WERI-Rb-1 (cell line): ENCODE results near the gene GP5.

Source experiments
- DNase-seq: peaks from one replicate; pipeline ENCODE4 v3.0.0-alpha.2; 2020
- H3K27ac ChIP-seq: fragments of 250-450 bp; sonication (Bioruptor Pico); 2 replicates; pipeline ENCODE4 v1.5.1; 2020; ENCODE audit warnings: mild to moderate bottlenecking, moderate library complexity
- H3K27me3 ChIP-seq: fragments of 250-450 bp; sonication (Bioruptor Pico); 2 replicates; pipeline ENCODE4 v1.5.1; 2021; ENCODE audit warnings: mild to moderate bottlenecking, low read depth, moderate library complexity; ENCODE audit not compliant: insufficient read depth, severe bottlenecking
- H3K36me3 ChIP-seq: fragments of 250-450 bp; sonication (Bioruptor Pico); 2 replicates; pipeline ENCODE4 v1.5.1; 2020; ENCODE audit warnings: mild to moderate bottlenecking, moderate library complexity
- H3K4me3 ChIP-seq: 2 replicates; pipeline ENCODE4 v1.5.1; 2011; ENCODE audit warnings: low read depth, mild to moderate bottlenecking, control low read depth, low read length
- H3K9me3 ChIP-seq: fragments of 250-450 bp; sonication (Bioruptor Pico); 2 replicates; pipeline ENCODE4 v1.5.1; 2021; ENCODE audit warnings: mild to moderate bottlenecking, moderate library complexity; ENCODE audit not compliant: severe bottlenecking
- CTCF ChIP-seq: IDR thresholded peaks from 2 replicates; pipeline ENCODE4 v1.5.1; 2011; ENCODE audit warnings: low read depth, mild to moderate bottlenecking, control low read depth, inconsistent platforms, low read length

Gene GP5

GRCh38 chr3:194376241-194376560 lies 22.9 kb downstream of the GP5 start:
- H3K9me3 ChIP-seq: no peaks in the 10 kb centered on the region
- peak overlapping the region; percentile 63 for H3K27ac ChIP-seq
- DNase-seq: no peak
- TF ChIP-seq CTCF: no peak
- H3K27me3 ChIP-seq: no peaks in the 10 kb centered on the region
- H3K4me3 ChIP-seq: no peak overlapping the region
- no peaks in the 10 kb centered on the region for H3K36me3 ChIP-seq

GRCh38 chr3:194375473-194376240 lies 23.4 kb downstream of the GP5 start:
- TF ChIP-seq CTCF: no peak
- peak; percentile 89 for DNase-seq
- no peaks in the 10 kb centered on the region for H3K27me3 ChIP-seq
- no peaks in the 10 kb centered on the region for H3K36me3 ChIP-seq
- H3K4me3 ChIP-seq: no peak overlapping the region
- no peaks in the 10 kb centered on the region for H3K9me3 ChIP-seq
- H3K27ac ChIP-seq: peak overlapping the region; percentile 63

GRCh38 chr3:194374935-194375334 lies 24.1 kb downstream of the GP5 start:
- Histone ChIP-seq H3K27me3 (no peaks in the 10 kb centered on the region), H3K4me3 (no peak overlapping the region), H3K9me3 (no peaks in the 10 kb centered on the region), H3K36me3 (no peaks in the 10 kb centered on the region), H3K27ac (peak overlapping the region; percentile 71)
- no peak for TF ChIP-seq CTCF
- DNase-seq: no peak

GRCh38 chr3:194373899-194374298 lies 25.2 kb downstream of the GP5 start:
- Histone ChIP-seq H3K4me3 (no peak overlapping the region), H3K9me3 (no peaks in the 10 kb centered on the region), H3K27me3 (no peaks in the 10 kb centered on the region), H3K36me3 (no peaks in the 10 kb centered on the region), H3K27ac (peak overlapping the region; percentile 50)
- TF ChIP-seq CTCF: no peak
- peak; percentile 42 for DNase-seq

- DNase-seq: no peak
- Histone ChIP-seq H3K9me3 (no peaks in the 10 kb centered on the region), H3K27me3 (no peaks in the 10 kb centered on the region), H3K36me3 (no peaks in the 10 kb centered on the region), H3K4me3 (no peak overlapping the region), H3K27ac (no peak overlapping the region)
- TF ChIP-seq CTCF: no peak
Observed at GRCh38 chr3:194373028-194373427, 26.0 kb downstream of the GP5 start.

GRCh38 chr3:194370753-194371152 lies 28.3 kb downstream of the GP5 start:
- no peaks in the 10 kb centered on the region for H3K27me3 ChIP-seq
- no peak overlapping the region for H3K27ac ChIP-seq
- H3K9me3 ChIP-seq: no peaks in the 10 kb centered on the region
- DNase-seq: no peak
- H3K4me3 ChIP-seq: no peak overlapping the region
- no peaks in the 10 kb centered on the region for H3K36me3 ChIP-seq
- no peak for TF ChIP-seq CTCF
